ENCODE data around the gene SLC17A2. TPM values are rescaled to one million over a fixed set of nuclear protein-coding genes. Genes with fewer than 3 reads are reported as not detected.

SLC17A2 gene
- total and polyA plus RNA-seq, 9 donors, result not detected

DNA sequence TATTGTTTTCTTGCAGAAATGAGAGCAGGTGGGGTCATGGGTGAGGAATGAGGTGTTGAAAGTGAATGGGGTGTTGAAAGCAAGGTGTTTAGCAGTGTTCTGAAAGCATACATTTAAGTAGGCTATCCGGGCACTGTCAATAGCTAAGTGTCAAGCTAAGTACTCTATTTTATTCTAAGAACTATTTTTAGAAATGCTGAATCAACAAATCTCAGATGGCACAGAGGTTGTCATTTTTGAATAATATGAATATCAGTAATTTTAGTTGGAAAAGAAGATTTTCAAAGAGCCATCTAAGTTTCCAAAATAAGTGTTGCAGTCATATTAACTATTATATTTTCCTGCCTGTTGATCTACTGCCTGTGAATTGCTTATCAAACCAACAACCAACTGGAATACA is 34.7 kb downstream of the SLC17A2 start:
- Histone ChIP-seq H3K4me1 (ENCODE audit: insufficient read depth) (no peaks in the 10 kb centered on the region), H3K9me3 (no peaks in the 10 kb centered on the region), H3K27me3 (no peaks in the 10 kb centered on the region), H3K27ac (no peak overlapping the region), H3K36me3 (no peaks in the 10 kb centered on the region), H3K4me3 (no peak overlapping the region)
- 83 to 89% (median 89%) methylated on average over 1 of the region's 1 CpG for WGBS, 3 donors
- TF ChIP-seq POLR2A (IDR thresholded peaks at IDR 0.05) (no peak), EP300 (IDR thresholded peaks at IDR 0.05) (no peak)
- TF ChIP-seq, protein P1, sequence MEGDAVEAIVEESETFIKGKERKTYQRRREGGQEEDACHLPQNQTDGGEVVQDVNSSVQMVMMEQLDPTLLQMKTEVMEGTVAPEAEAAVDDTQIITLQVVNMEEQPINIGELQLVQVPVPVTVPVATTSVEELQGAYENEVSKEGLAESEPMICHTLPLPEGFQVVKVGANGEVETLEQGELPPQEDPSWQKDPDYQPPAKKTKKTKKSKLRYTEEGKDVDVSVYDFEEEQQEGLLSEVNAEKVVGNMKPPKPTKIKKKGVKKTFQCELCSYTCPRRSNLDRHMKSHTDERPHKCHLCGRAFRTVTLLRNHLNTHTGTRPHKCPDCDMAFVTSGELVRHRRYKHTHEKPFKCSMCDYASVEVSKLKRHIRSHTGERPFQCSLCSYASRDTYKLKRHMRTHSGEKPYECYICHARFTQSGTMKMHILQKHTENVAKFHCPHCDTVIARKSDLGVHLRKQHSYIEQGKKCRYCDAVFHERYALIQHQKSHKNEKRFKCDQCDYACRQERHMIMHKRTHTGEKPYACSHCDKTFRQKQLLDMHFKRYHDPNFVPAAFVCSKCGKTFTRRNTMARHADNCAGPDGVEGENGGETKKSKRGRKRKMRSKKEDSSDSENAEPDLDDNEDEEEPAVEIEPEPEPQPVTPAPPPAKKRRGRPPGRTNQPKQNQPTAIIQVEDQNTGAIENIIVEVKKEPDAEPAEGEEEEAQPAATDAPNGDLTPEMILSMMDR (IDR thresholded peaks at IDR 0.05), result no peak
- intact Hi-C loops (cut with DNase I), result no loop called here
- no peak for DNase-seq

DNA sequence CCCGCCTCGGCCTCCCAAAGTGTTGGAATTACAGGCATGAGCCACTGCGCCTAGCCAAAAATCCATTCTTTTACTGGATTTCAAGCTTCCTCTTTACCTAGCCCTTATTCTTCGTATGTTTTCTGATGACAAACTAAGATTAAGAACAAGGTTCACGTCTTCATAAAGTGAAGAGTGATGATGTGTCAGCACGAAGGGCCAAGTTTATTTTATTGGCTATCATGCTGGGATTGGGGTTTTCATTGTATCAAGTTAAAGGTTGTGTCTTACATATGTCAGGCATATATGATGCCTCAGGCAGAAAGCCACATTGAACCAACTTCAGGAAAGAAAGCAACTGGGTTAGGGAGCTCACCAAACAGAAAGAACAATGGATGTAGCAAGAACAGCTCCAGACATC is 36.7 kb downstream of the SLC17A2 start:
- Histone ChIP-seq H3K4me1 (ENCODE audit: insufficient read depth) (no peaks in the 10 kb centered on the region), H3K36me3 (no peaks in the 10 kb centered on the region), H3K27me3 (no peaks in the 10 kb centered on the region), H3K27ac (no peak overlapping the region), H3K4me3 (no peak overlapping the region), H3K9me3 (no peaks in the 10 kb centered on the region)
- TF ChIP-seq POLR2A (IDR thresholded peaks at IDR 0.05), result no peak
- intact Hi-C loops (cut with DNase I), result no loop called here
- no peak for DNase-seq
- 88 to 94% (median 91%) methylated on average over 6 of the region's 6 CpGs for WGBS, 3 donors

DNA sequence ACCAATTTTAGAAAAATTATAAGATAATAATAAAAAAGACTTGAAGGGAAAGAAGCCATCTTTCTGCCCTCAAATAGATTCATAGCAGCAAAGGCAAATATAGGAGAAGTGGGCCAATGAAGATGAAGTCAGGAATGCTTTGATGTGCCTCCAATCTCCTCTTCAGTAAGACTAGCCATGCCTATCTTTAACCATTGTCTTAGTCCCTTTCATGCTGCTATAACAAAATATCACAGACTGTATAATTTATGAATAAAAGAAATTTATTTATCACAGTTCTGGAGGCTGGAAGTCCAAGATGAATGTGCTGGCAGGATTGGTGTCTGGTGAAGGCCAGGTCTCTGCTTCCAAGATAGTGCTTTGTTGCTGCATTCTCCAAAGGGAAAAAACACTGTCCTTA is 37.6 kb downstream of the SLC17A2 start:
- Histone ChIP-seq H3K27me3 (no peaks in the 10 kb centered on the region), H3K27ac (no peak overlapping the region), H3K4me3 (no peak overlapping the region), H3K9me3 (no peaks in the 10 kb centered on the region), H3K4me1 (ENCODE audit: insufficient read depth) (no peaks in the 10 kb centered on the region), H3K36me3 (no peaks in the 10 kb centered on the region)
- TF ChIP-seq EP300 (IDR thresholded peaks at IDR 0.05) (no peak), POLR2A (IDR thresholded peaks at IDR 0.05) (no peak)
- DNase-seq, result no peak
- intact Hi-C loops (cut with DNase I), result no loop called here

DNA sequence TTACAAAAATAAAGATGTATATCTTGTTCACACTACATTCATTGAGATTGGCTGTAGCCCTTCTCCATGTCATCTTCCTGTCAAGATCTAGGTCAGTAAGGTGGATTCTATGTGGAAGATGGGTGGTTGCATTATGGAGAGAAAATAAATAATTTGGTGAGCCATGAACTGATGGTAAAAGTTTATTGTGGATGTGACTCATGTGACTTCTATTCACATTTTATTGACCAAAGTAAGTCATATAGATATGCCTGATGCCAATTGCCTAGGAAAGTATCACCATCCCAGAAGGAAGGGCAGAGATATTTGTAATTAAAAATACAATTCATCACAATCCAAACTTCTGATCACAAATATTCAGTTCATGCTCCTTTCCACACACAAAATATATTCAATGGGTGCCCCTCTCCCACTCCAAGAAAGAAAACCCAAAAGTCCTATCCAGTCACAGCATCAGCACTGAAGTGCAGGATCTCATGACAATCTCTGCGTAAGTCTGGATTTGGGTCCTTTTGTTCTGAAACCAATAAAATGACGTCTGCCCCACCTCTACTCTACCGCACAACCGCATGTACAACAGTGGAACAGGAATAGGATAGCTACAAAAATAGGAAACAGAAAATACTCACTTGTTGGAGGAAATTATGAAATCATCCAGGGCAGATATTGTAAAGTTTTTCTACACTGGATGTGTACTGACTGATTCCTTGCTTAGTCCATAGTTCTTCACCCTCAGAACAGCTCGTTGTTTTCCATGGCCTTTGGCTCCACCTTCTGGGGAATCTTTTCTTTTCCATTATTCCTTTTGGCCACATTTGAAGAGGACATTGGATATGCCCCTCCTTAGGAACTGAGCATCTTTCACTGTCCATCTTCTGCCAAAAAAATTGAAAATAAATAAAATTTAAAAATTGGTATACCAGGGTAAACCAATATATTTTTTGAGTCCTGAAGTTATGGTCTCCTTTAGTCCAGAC is 40.3 kb downstream of the SLC17A2 start:
- Histone ChIP-seq H3K4me1 (ENCODE audit: insufficient read depth) (no peaks in the 10 kb centered on the region), H3K27ac (no peak overlapping the region), H3K9me3 (no peaks in the 10 kb centered on the region), H3K27me3 (no peaks in the 10 kb centered on the region), H3K4me3 (no peak overlapping the region), H3K36me3 (no peaks in the 10 kb centered on the region)
- TF ChIP-seq, protein P1 (IDR thresholded peaks at IDR 0.05), result peak in 2 of 3 donors; percentile 21 to 50
- TF ChIP-seq EP300 (IDR thresholded peaks at IDR 0.05), result no peak
- intact Hi-C loops (cut with DNase I), result no loop called here
- DNase-seq, result peak in 4 of 5 donors; percentile 17 to 29 (median 22)
- 57 to 65% (median 64%) methylated on average over 5 of the region's 5 CpGs for WGBS, 3 donors

DNA sequence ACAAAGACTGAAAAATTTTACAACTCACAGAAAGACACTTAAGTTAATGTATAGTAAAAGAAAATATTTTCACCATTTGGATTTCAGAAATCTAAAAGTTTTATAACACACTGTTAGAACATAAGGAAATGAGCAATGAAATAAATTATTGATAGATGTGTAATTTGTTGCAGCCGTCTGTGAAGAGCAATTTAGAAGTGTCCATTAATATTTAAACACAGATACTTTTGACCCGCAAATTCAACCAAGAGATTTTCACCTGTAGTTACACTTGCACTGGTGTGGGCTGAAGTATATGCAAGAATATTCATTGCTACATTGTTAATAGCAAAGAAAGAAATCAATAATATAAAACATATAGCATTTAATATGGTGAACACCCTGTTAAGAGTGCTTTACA is 41.9 kb downstream of the SLC17A2 start:
- Histone ChIP-seq H3K27ac (no peak overlapping the region), H3K4me3 (no peak overlapping the region), H3K36me3 (no peaks in the 10 kb centered on the region), H3K27me3 (no peaks in the 10 kb centered on the region), H3K4me1 (ENCODE audit: insufficient read depth) (no peaks in the 10 kb centered on the region), H3K9me3 (no peaks in the 10 kb centered on the region)
- 81 to 89% (median 84%) methylated on average over 2 of the region's 2 CpGs for WGBS, 3 donors
- DNase-seq, result no peak
- TF ChIP-seq EP300 (IDR thresholded peaks at IDR 0.05) (no peak), POLR2A (IDR thresholded peaks at IDR 0.05) (no peak)
- TF ChIP-seq, protein P1 (IDR thresholded peaks at IDR 0.05), result no peak
- intact Hi-C loops (cut with DNase I), result no loop called here

Data from ovary (tissue), 9 donors.